Fibroblast of the aortic adventitia (primary cell): ENCODE results near the gene CABYR. TPM values are rescaled to one million over a fixed set of nuclear protein-coding genes. Genes with fewer than 3 reads are reported as not detected.

Source experiments
- DNase-seq: peaks from one replicate; pipeline ENCODE4 v3.0.0-alpha.2; 2010; ENCODE audit warnings: low read depth
- H3K4me3 ChIP-seq: 2 replicates; pipeline ENCODE4 v1.5.1; 2011; ENCODE audit warnings: low read depth, mild to moderate bottlenecking, control low read depth, low read length, moderate library complexity
- CTCF ChIP-seq: IDR thresholded peaks from 2 replicates; pipeline ENCODE4 v1.5.1; 2011; ENCODE audit warnings: mild to moderate bottlenecking, low read length, control low read depth, inconsistent platforms; ENCODE audit not compliant: insufficient read depth
- total RNA-seq: library from RNA; depleted of rRNA; stranded (reverse); fragments of >200 nt; gene quantifications from 2 replicates; pipeline ENCODE4 v1.2.3, GENCODE V29; 2012; ENCODE audit warnings: low replicate concordance

The CABYR gene
- total RNA-seq, 1 donor = 7.3 TPM

- DNase-seq = no peak
- no peak overlapping the region for H3K4me3 ChIP-seq
- TF ChIP-seq CTCF = no peak
These were observed 14.5 kb downstream of the CABYR start for GRCh38 chr18:24153397-24153796.

- no peak for DNase-seq
- TF ChIP-seq CTCF = no peak
- H3K4me3 ChIP-seq = no peak overlapping the region
These were observed 19.0 kb downstream of the CABYR start for GRCh38 chr18:24157855-24158254.

- no peak for TF ChIP-seq CTCF
- H3K4me3 ChIP-seq = no peak overlapping the region
These were observed 21.2 kb downstream of the CABYR start for GRCh38 chr18:24160086-24160485.

GRCh38 chr18:24161304-24161703 lies 22.4 kb downstream of the CABYR start:
- no peak overlapping the region for H3K4me3 ChIP-seq
- DNase-seq = no peak
- no peak for TF ChIP-seq CTCF

More at GRCh38 chr18:24160086-24160485, 21.2 kb downstream of the CABYR start:
- no peak for DNase-seq

- DNase-seq = no peak
These were observed 29.6 kb downstream of the CABYR start for GRCh38 chr18:24168496-24168895.

GRCh38 chr18:24170360-24170759 lies 31.5 kb downstream of the CABYR start:
- no peak overlapping the region for H3K4me3 ChIP-seq
- DNase-seq = no peak
- TF ChIP-seq CTCF = no peak

More at GRCh38 chr18:24168496-24168895, 29.6 kb downstream of the CABYR start:
- TF ChIP-seq CTCF = no peak
- no peak overlapping the region for H3K4me3 ChIP-seq

- DNase-seq = no peak
- H3K4me3 ChIP-seq = no peak overlapping the region
- TF ChIP-seq CTCF = no peak
These were observed 35.1 kb downstream of the CABYR start for GRCh38 chr18:24173997-24174396.
